Measurements from ENCODE around the gene TCEA2. TPM values are rescaled to one million over a fixed set of nuclear protein-coding genes. Genes with fewer than 3 reads are reported as not detected.
"Not testable (repeated sequence)": the region's sequence is repeated elsewhere in the genome, so short reads cannot be mapped to it uniquely, and the experiment has no call there.

The TCEA2 gene
- total RNA-seq, 1 experiment from 2014 or later, result 26.0 TPM

DNA sequence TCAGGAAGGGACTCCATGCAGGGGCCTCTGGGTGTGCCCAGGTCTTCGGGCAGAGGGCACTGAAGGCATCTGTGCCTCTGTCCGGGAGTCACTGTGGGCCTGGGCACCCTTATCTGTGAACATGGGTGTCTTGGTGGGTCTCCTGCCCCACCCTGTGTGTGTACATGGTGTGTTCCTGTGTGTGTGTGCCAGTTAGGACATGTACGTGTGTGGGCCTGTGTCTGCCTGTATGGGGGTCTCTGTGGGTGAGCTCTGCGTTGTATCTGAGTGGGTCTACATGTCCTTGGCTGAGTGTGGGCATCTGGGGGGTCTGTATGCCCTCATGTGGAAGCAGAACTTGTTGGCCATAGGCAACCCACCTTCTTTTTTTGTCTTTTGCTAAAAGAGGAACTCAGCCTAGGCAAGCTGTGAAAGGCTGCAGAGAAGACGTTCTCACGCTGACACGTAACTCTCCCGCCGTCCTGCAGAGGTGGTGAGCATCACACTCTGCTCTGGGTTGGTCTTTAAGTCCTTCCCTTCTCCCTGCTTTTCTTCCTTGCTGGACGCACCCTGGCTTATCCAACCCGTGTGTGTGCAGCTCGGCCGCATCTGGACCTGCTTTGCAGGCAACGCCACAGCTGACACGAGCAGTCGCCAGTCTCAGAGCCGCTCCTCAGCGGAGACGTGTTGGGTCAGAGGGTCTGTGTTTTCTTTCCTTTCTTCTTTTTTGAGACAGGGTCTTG, 44.9 kb downstream of the TCEA2 start:
- DNase-seq (ENCODE audit: low read depth), result no peak

GRCh38 chr20:64108731-64109681, 46.0 kb downstream of the TCEA2 start:
- DNase-seq (ENCODE audit: low read depth), result no peak

DNA sequence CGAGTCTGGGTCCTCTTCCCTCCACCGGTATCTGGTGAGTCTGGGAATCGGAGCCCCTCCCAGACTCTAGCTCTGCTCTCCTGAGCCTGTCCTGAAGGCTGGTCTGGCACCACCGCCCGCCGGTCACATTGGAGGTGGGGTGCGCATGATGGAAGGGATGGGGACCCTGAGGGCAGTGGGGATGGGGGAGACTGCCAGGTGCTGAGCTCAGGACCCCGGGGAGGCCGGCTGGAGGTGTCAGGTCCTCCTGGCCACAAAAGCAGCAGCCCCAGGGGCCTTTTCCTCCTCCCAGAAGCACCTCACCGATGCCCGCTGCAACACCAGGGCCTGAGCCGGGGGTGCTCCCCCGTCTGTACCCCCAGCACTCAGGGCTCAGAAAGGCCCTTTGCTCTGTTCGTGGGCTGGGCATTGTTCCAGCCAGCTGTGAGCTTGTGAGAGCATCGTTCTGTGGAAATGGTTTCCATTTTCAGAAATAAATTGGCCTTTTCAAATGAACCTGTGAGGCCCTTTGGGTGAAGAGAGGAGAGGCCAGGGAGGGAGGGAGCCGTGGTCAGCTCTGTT, 46.9 kb downstream of the TCEA2 start:
- DNase-seq (ENCODE audit: low read depth), result no peak

GRCh38 chr20:64110411-64111068, 47.5 kb downstream of the TCEA2 start:
- DNase-seq (ENCODE audit: low read depth), result no peak

DNA sequence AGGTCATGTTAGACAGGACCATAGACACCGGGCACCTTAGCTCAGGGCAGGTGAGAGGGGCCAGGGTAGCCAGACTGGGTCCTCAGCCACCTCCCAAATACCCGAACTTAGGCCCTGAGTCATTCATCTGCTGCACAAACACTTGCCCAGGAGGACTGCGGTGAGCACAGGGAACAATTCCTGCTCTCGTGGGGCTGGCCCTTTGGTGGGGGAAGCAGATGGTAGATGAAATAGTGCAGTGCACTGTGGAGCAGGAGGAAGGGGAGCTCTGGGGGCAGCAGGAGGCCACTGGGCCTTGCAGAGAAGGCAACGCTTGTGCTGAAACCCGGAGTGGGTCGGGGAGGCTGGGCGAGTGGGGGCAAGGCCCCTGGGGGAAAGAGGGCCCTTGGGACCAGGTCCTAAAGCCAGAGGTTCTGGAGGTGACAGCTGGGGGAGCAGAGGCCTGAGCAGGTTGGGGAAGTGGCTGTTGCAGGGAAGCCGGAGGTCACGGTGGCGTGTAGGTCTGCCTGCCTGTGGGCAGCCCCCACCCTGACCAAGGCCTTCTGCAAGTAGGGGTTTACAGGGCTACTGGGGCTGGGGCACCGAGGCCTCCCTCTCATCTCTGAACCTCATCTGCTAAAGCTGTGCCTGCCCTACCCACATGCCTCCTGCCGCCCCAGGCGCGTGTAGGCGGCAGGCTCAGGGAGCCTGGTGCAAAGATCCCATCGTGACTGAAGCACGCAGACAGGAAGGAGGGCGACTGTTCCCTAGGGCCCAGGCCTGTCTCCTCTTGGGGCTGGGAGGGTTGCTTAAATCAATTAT, 49.0 kb downstream of the TCEA2 start:
- no peak for DNase-seq (ENCODE audit: low read depth)

DNA sequence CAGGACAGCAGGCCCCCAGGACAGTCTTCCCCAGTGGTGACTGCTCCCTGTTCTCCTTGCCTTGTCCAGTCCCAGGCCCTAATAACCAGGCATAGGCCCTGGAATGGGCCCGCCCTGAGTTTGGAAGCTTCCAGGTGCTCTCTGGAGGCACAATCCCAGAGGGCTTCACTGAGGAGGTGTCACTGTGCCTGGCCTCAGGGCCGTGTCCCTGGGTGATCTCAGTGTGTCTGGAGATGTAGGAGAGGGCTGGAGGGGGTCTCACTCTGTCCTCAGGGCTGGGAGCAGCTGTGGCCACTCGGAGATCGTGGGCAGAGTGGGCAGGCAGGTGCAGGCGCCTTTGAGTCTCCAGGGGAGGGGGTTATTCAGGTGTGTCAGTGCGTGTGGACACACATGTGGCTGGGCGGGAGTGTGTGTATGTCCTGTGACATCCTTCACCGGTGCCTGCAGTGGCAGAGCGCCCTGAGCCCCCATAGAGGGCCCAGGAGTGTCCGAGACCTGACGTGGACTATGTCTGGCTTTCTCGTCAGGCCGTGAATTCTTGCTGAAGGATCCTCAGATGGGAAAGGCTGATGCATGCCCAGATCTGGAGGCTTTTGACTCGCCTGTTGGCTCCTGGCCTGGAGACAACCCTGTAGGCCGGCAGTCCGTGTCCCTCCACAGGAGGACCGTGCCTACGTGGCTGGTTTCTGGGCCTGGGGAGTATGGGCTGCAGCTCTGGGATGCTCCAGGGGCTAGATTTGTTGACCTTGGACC, 49.9 kb downstream of the TCEA2 start:
- no peak for DNase-seq (ENCODE audit: low read depth)

- DNase-seq (ENCODE audit: low read depth), result no peak
Measured at GRCh38 chr20:64113444-64113775, 50.4 kb downstream of the TCEA2 start.

- DNase-seq (ENCODE audit: low read depth), result no peak
Measured at GRCh38 chr20:64113796-64114355, 50.9 kb downstream of the TCEA2 start.

DNA sequence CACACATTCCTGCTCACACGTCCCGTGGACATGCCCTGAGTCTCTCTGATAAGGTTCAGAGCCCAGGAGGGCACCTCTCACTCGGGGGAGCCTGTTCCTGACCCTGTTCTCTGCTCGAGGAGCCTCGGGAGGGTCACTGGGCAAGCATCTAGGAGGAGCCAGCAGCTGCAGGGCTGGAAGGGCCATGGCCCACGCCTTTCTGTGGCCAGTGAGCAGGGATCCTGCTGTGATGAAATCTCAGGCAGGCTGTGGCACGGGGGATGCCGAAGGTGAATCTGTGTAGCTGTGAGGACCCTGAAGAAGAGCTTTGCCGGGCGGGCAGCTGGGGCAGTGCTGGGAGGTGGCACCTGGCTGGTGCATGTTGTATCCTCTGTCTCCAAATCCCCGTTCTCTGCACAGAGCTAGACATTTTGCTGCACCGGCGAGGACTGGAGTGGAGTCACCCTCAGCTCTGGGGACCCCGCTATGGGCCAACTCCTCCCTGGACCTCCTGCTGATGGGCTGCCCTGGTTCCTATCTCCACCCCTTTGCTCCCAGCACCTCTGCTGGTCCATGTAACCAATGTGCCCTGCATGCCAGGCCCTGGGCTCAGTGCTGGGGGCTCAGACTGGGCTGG, 51.5 kb downstream of the TCEA2 start:
- no peak for DNase-seq (ENCODE audit: low read depth)

DNA sequence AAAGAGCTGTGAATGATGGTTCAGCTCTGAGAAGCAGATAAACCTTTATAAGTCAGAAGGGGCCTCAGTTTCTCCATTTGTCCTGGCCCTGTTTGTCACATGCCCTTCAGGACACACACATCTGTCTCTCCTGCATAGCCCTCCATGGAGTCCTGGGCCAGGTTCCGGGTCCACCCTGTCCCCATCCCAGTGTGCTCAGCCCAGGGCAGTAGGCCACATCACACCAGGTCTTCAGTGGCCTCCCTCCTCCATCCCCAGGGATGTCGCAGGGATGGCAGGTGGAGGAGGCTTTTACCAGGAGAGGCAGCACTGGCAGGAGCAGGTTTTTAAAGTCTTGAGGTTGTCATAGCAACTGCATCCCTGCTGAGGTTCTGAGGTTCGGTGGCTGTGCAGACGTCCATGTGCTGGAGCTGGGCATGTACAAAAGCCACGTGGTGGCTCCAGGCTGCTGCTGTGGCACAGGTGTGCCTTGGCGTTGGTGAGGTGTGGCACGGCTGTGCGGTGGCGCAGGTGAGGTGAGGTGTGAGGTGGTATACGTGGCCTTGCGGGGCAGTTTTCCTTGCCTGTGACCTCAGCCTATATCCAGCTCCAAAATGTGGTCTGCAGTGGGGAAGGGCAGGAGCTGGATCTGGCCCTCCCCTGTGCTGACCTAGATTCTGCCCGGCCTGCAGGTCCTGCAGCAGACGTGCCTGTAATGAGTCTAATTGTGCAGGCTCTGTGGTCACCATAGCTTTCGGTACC, 52.3 kb downstream of the TCEA2 start:
- no peak for DNase-seq (ENCODE audit: low read depth)

DNA sequence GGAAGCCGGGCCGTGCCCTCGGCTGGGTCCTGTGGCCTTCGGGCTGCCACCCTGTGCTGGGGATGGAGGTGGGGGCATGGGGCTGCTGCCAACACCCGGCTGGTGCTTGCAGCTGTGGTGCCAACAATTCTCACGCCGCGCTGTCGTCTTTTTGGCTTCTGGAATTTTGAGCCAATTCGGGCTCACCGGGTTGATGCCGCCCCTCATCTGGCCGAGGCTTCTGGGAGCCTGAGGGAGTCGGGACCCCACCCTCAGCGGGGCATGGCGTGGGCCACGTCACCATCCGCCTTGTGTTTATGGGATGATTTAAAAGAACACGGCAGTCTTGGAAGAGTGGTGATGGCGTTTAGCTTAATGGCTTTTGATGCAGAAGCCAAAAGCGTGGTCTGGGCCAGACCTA, 53.0 kb downstream of the TCEA2 start:
- no peak for DNase-seq (ENCODE audit: low read depth)

- no peak for DNase-seq (ENCODE audit: low read depth)
Measured at GRCh38 chr20:64116541-64117431, 53.8 kb downstream of the TCEA2 start.

DNA sequence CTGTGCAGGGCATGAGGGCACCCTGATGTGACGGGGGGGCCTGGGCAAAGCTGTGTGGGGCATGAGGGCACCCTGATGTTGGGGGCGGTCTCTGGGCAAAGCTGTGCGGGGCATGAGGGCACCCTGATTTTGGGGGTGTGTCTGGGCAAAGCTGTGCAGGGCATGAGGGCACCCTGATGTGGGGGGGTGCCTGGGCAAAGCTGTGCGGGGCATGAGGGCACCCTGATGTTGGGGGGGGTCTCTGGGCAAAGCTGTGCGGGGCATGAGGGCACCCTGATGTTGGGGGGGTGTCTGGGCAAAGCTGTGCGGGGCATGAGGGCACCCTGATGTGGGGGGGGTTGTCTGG, 54.4 kb downstream of the TCEA2 start:
- DNase-seq (ENCODE audit: low read depth), result not testable (repeated sequence)

DNA sequence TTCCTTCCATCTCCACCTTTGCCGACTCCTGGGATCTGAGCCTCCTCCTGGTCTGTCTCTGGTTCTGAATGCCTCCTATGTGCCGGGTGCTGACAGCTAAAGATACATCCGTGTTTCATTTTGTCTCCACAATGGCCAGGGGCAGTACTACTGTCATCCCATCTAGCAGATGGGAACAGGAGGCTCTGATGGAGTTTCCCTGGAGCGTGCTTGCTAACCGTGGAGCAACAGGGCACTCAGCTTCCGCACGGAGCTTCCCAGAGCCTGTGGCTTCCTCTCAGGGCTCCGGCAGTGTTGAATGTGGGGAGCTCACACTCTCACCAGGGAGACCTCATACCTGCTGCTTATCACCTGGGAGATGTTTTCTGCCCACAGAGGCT, 56.3 kb downstream of the TCEA2 start:
- DNase-seq (ENCODE audit: low read depth), result no peak

DNA sequence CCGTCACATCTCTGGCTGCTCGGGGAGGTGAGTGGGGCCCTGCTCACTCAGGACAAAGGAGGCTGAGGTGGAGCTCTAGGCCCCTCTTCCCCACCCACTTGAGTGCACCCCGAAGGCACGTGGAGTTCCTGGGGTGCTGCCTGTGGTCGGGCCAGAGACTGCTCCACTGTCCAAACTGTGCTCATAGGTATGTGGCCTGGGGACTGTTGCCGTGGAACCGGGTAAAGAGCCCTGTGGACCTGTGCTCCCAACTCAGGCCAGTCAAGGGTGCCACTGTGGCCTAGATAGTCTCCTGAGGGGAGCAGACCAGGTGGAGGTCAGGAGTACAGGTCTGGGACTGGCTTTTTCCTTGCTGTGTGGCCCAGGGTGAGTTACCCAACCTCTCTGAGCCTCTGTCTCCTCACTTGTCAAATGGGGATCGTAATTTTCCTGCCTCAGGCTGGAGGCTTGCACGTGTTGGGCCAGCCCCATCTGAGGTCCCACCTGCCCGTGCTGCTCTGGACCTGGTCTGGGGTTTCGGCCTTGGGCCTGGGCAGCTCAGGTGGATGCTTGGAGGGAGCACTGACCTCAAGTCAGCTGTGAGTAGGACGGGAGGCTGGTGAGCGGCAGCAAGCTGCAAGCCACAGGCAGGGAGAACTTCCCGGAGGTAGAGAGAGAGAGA, 56.8 kb downstream of the TCEA2 start:
- DNase-seq (ENCODE audit: low read depth), result no peak

DNA sequence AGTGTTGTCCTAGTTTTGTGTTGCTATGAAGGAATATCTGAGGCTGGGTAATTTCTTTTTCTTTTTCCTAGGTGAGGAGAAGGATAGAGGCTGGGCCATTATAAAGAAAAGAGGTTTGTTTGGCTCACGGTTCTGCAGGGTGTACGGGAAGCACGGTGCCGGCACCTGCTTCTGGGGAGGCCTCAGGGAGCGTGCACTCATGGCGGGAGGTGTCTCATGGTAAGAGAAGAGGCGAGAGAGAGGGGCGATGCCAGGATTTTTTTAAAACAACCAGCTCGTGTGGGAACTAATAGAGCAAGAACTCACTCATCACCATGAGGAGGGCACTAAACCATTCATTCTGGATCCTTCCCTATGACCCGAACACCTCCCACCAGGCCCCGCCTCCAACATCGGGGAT, 58.6 kb downstream of the TCEA2 start:
- DNase-seq (ENCODE audit: low read depth), result no peak

Data from Daoy (cell line).